AG04449 (cell line): Measurements from ENCODE around the gene ITGA11.

Experiments
- CTCF ChIA-PET: fragments of 350-600 bp; formaldehyde crosslinking; extraction: SDS; loops from one replicate; lab custom pipeline; 2021; ENCODE audit warnings: antibody characterized with exemption; lab: Yijun Ruan, JAX
- POLR2A ChIA-PET: fragments of 400-600, 350-600 bp; formaldehyde crosslinking; extraction: SDS; loops from one replicate; lab custom pipeline; 2020; ENCODE audit warnings: antibody characterized with exemption, inconsistent platforms; lab: Yijun Ruan, JAX
- DNase-seq: peaks from one replicate; pipeline ENCODE4 v3.0.0-alpha.2; 2010; ENCODE audit warnings: low read depth, low spot score
- H3K4me3 ChIP-seq: 2 replicates; pipeline ENCODE4 v1.5.1; 2011; ENCODE audit warnings: low read depth, mild to moderate bottlenecking, control low read depth, low read length
- CTCF ChIP-seq: IDR thresholded peaks from one replicate; pipeline ENCODE4 v1.5.1; 2011; ENCODE audit warnings: mild to moderate bottlenecking, moderate library complexity, low read length, control low read depth, inconsistent platforms; ENCODE audit not compliant: insufficient read depth; ENCODE audit errors: missing control alignments

The ITGA11 gene

DNA sequence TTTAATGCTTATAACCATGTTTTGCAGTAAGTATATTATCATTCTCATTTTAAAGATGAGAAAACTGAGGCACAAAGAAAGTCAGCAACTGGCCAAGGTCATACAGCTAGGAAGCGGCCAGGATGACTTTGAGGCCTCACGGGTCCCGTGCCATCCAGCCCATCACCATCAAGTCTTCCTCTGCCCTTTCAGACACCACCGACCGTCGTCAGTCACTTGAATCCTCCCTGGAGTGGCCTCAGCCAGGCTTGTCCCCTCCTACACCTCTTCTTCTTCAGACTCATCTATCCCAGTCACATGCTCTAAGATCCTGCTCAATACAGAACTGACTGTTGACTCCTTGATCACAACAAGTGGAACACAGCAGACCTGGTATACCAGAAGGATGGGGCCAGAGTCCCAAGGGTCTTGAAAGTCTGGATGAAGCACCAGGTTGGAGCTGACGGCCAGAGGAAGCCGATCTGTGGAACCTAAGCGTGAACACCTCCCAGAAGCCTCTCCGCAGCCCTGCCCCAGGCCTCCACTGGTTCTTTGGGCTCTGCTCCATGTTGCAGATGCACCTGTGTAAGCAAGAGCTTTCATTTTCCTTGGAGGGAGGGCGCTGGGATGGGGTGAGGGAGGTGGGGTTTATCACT, 22.1 kb downstream of the ITGA11 start:
- POLR2A ChIA-PET, result no interaction called here
- no peak for TF ChIP-seq CTCF
- no peak overlapping the region for H3K4me3 ChIP-seq
- CTCF ChIA-PET, result interaction anchor here (0.6 to 1.2 kb wide), 5 partner anchors 16 to 145 kb away, joined by 3 to 5 read pairs (median 3); no protein-coding TSS in a partner anchor
- no peak for DNase-seq

DNA sequence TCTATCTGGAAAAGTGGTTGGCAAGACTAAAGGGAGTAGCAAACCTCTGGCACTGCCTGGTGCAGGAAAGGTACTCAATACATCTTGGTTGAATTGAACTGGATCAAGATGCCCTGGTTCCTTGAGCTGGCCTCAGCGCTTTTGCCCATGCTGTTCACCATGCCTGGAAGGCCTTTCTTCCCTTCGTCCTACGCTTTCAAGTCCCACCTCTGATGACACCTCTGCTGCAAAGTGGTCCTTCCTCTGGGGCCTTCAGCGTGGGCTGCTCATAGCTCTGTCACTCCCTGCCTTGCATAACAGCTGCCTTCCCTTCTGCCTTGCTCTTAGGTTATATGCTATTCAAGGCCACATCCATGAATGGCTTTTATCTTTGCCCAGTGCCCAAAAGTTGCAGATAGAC, 23.0 kb downstream of the ITGA11 start:
- no peak overlapping the region for H3K4me3 ChIP-seq
- TF ChIP-seq CTCF, result no peak
- CTCF ChIA-PET, result interaction anchor here (1.0 to 1.2 kb wide), 3 partner anchors 15 to 146 kb away, joined by 3 read pairs; no protein-coding TSS in a partner anchor
- no peak for DNase-seq
- POLR2A ChIA-PET, result no interaction called here

DNA sequence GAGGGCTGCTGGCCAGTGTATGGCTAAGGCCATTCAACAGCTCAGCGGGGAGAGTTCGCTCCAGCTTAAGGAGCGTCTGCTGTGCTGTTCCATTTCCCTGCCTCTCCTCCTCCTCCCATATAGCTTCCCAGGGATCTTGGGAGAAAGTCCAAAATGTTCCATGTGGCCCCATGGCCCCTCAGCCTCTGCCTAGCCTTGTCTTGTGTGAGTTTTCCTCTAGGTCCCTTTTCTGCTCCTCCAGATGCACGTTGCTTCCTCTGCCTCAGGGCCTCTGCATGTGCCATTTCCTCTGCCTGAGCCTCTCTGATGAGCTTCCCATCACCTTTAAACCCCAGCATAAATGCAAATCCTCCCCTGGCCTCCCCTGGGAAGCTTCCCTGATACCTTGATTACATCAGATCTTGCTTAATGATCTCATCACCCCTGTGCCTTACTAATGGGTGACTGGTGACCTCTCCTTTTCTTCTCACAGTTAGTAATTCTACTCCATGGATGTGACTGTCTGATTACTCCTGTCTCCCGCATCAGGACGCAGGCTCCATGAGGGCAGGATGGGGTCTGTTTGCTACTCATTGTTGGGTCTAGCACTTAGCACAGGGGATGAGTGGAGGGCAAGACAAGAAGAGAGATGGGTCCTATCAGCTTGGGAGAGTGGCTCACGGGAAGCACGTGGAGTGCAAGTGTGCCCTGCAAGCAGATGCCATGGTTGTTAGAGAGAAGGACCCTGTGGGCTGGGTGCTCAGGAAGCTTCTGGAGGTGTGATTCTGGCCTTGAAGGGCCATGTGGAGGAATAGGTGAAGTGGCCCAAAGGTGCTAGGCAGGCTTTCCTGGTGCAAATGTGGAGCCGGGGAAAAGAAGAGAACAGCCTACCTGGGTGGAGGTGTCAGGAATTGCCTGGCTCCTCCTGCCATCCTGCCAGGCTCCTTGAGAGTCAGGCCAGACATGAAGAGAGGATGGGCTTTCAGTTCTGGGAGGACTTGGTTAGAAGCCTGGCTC, 23.8 kb downstream of the ITGA11 start:
- POLR2A ChIA-PET, result no interaction called here
- TF ChIP-seq CTCF, result no peak
- CTCF ChIA-PET, result interaction anchor here (1.0 kb wide), 1 partner anchor 146 kb away, joined by 3 read pairs; no protein-coding TSS in a partner anchor
- H3K4me3 ChIP-seq, result no peak overlapping the region
- no peak for DNase-seq

- DNase-seq, result no peak
- H3K4me3 ChIP-seq, result no peak overlapping the region
- ChIA-PET CTCF (no interaction called here), POLR2A (no interaction called here)
- TF ChIP-seq CTCF, result no peak
Observed at GRCh38 chr15:68407141-68407885, 24.6 kb downstream of the ITGA11 start.

DNA sequence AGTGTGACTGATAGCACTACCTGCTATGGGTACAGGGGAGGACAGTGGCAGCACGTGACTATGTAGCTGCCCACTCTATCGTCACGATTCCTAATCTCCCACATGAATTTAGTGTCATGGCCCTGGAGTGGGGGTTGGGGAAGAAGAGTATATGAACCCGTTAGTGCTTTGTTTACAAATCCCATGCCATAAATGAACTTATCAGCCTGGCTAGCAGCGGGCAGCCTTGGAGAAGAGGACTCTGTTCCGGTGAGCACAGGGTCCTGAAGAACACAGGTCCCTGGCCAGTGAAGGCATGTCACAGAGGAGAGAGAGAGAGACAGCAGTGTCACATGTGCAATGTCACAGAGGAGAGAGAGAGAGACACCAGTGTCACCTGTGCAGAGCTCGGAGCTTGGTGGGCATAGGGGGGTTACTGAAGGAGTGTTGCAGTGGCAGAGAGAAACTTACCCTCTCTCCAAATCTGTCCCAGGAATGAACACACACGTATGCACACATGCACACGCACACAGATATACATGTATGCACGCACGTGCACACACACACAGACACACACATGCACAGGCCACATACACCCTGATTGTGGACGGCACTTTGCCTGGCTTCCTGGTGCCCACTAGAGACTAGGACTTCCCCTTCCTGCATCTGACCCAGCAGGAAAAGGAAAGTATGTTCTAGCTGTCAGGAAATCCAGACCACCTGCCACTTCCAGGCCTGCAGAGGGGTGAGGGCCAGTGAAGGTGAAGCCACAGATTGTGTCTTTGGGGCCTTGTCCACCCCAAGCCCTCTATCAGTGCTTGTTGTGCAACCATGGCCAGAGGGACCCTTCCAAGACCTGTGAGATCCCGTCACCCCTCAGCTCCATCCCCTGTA, 26.3 kb downstream of the ITGA11 start:
- DNase-seq, result no peak
- ChIA-PET CTCF (no interaction called here), POLR2A (no interaction called here)
- no peak overlapping the region for H3K4me3 ChIP-seq
- no peak for TF ChIP-seq CTCF
